GM23338 (cell line): ENCODE measurements around the gene FBLN2. TPM values are rescaled to one million over a fixed set of nuclear protein-coding genes. Genes with fewer than 3 reads are reported as not detected.

Source experiments
- ATAC-seq: fragments of 200-7000 bp; cut with Tn5 transposase; 3 replicates; pipeline ENCODE4 v1.9.1; 2020
- DNase-seq: peaks from one replicate; pipeline ENCODE4 v3.0.0-alpha.2; 2015; ENCODE audit warnings: low spot score
- H2AFZ ChIP-seq: fragments of 200-600 bp; sonication (generic); 2 replicates; pipeline ENCODE4 v1.8.0; 2016; ENCODE audit warnings: antibody characterized with exemption, mild to moderate bottlenecking, moderate library complexity
- H3F3A ChIP-seq: fragments of 200-600 bp; sonication (generic); replicated peaks from 2 replicates; pipeline ENCODE4 v1.8.0; 2017; ENCODE audit warnings: antibody characterized with exemption, mixed run types, low read depth
- H3K27ac ChIP-seq: fragments of 200-600 bp; sonication (generic); 2 replicates; pipeline ENCODE4 v1.6.1; 2016; ENCODE audit warnings: low read depth
- H3K27me3 ChIP-seq: fragments of 200-600 bp; sonication (generic); 2 replicates; pipeline ENCODE4 v1.8.0; 2016; ENCODE audit warnings: mild to moderate bottlenecking, mixed run types, moderate library complexity; ENCODE audit not compliant: insufficient read depth
- H3K36me3 ChIP-seq: fragments of 200-600 bp; sonication (generic); 2 replicates; pipeline ENCODE4 v1.8.0; 2016; ENCODE audit warnings: mild to moderate bottlenecking; ENCODE audit not compliant: insufficient read depth
- H3K4me1 ChIP-seq: fragments of 200-600 bp; sonication (generic); 2 replicates; pipeline ENCODE4 v1.8.0; 2016; ENCODE audit warnings: mild to moderate bottlenecking, moderate library complexity; ENCODE audit not compliant: insufficient read depth
- H3K4me2 ChIP-seq: fragments of 200-600 bp; sonication (generic); 2 replicates; pipeline ENCODE4 v1.7.1; 2017; ENCODE audit warnings: mixed run types
- H3K4me3 ChIP-seq: fragments of 200-600 bp; sonication (generic); 2 replicates; pipeline ENCODE4 v1.6.1; 2016; ENCODE audit warnings: mixed run types
- H3K79me2 ChIP-seq: fragments of 200-600 bp; sonication (generic); replicated peaks from 2 replicates; pipeline ENCODE4 v1.8.0; 2017; ENCODE audit warnings: mild to moderate bottlenecking; ENCODE audit not compliant: insufficient read depth
- H3K9me2 ChIP-seq: fragments of 200-600 bp; sonication (generic); 2 replicates; pipeline ENCODE4 v1.8.0; 2017; ENCODE audit not compliant: insufficient read depth
- H4K20me1 ChIP-seq: fragments of 200-600 bp; sonication (generic); replicated peaks from 2 replicates; pipeline ENCODE4 v1.8.0; 2017; ENCODE audit warnings: mild to moderate bottlenecking; ENCODE audit not compliant: insufficient read depth
- H3K27ac Mint-ChIP-seq: 2 replicates; pipeline ENCODE4 v1.8.0; 2020; ENCODE audit warnings: inconsistent platforms, mild to moderate bottlenecking, moderate library complexity, mixed read lengths
- H3K27me3 Mint-ChIP-seq: 3 replicates; pipeline ENCODE4 v1.8.0; 2022; ENCODE audit warnings: low read depth, mild to moderate bottlenecking, moderate library complexity, mixed read lengths, inconsistent platforms; ENCODE audit not compliant: insufficient read depth, poor library complexity
- H3K36me3 Mint-ChIP-seq: 3 replicates; pipeline ENCODE4 v1.8.0; 2021; ENCODE audit warnings: low read depth, mild to moderate bottlenecking, inconsistent platforms, moderate library complexity, mixed read lengths
- H3K4me1 Mint-ChIP-seq: 3 replicates; pipeline ENCODE4 v1.8.0; 2020; ENCODE audit warnings: mild to moderate bottlenecking, inconsistent platforms, mixed read lengths
- H3K4me3 Mint-ChIP-seq: 3 replicates; pipeline ENCODE4 v1.8.0; 2021; ENCODE audit warnings: moderate library complexity, mild to moderate bottlenecking, inconsistent platforms, mixed read lengths
- H3K9me3 Mint-ChIP-seq: 3 replicates; pipeline ENCODE4 v1.8.0; 2020; ENCODE audit warnings: moderate library complexity, mild to moderate bottlenecking, inconsistent platforms, mixed read lengths
- CREB1 ChIP-seq: fragments of 250-450 bp; sonication (Bioruptor Pico); IDR thresholded peaks from 2 replicates; pipeline ENCODE4 v1.5.0; 2020; ENCODE audit warnings: low read depth, mild to moderate bottlenecking, moderate library complexity
- POLR2AphosphoS5 ChIP-seq: IDR thresholded peaks from 2 replicates; pipeline ENCODE4 v1.6.1; 2016; ENCODE audit warnings: antibody characterized with exemption, low read depth
- ZNF114 ChIP-seq: fragments of 250-450 bp; sonication (Bioruptor Pico); IDR thresholded peaks from 2 replicates; pipeline ENCODE4 v1.5.0; 2020; ENCODE audit warnings: mild to moderate bottlenecking, moderate library complexity
- ZNF331 ChIP-seq: fragments of 250-450 bp; sonication (Bioruptor Pico); IDR thresholded peaks from 2 replicates; pipeline ENCODE4 v1.5.0; 2020; ENCODE audit warnings: low read depth, mild to moderate bottlenecking, moderate library complexity
- polyA plus RNA-seq: library from polyadenylated mRNA; unstranded; fragments of >200 nt; fragmentation: Nextera tagmentation; extraction: Ambion mirVana; gene quantifications from 2 replicates; pipeline ENCODE4 v1.2.1, GENCODE V29; 2016
- total RNA-seq: library from RNA; depleted of rRNA; stranded (reverse); fragments of >200 nt; shearing (Covaris generic); gene quantifications from 2 replicates; pipeline ENCODE4 v1.2.3, GENCODE V29; 2014
- TF ChIP-seq, protein P1 (sequence below): fragments of 250-450 bp; sonication (Bioruptor Pico); IDR thresholded peaks from 2 replicates; pipeline ENCODE4 v1.5.0; 2020; ENCODE audit warnings: mild to moderate bottlenecking, moderate library complexity
- TF ChIP-seq, protein P2 (sequence below): IDR thresholded peaks from 2 replicates; pipeline ENCODE4 v1.6.1; 2016; ENCODE audit warnings: antibody characterized with exemption

The FBLN2 gene
- total and polyA plus RNA-seq, 2 experiments from 2014 or later: 18.8 to 26.8 TPM

DNA sequence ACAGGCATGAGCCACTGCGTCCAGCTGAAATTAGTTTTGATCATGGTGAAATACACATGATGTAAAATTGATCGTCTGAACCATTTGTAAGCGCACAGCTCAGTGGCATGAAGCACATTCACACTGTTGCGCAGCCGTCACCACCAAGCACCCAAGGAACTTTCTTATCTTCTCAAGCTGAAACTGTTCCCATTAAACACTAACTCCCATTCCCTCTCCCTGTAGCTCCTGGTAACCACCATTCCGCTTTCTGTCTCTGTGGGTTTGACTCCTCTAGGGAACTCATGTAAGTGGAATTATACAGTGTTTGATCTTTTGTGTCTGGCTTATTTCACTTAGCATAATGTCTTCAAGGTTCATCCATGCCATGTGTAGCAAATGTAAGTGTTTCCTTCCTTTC, 62.3 kb downstream of the FBLN2 start:
- Mint-ChIP-seq H3K4me3 (no peak overlapping the region), H3K36me3 (peaks cover 8% of the 10 kb centered on the region; the same call in 2 of the 3 replicates), H3K9me3 (no peaks in the 10 kb centered on the region), H3K27ac (no peak overlapping the region), H3K27me3 (peaks cover 1% of the 10 kb centered on the region), H3K4me1 (no peaks in the 10 kb centered on the region; the same call in 2 of the 3 replicates)
- no peak overlapping the region for H3K4me2 ChIP-seq
- ATAC-seq (no peak), DNase-seq (no peak)
- 0 out of 2 replicates have a peak, but pooled peaks cover 9% of the 10 kb centered on the region for H3K9me2 ChIP-seq
- H3K4me1 ChIP-seq: no peaks in the 10 kb centered on the region
- no peaks in the 10 kb centered on the region for H3K36me3 ChIP-seq
- TF ChIP-seq, protein P1, sequence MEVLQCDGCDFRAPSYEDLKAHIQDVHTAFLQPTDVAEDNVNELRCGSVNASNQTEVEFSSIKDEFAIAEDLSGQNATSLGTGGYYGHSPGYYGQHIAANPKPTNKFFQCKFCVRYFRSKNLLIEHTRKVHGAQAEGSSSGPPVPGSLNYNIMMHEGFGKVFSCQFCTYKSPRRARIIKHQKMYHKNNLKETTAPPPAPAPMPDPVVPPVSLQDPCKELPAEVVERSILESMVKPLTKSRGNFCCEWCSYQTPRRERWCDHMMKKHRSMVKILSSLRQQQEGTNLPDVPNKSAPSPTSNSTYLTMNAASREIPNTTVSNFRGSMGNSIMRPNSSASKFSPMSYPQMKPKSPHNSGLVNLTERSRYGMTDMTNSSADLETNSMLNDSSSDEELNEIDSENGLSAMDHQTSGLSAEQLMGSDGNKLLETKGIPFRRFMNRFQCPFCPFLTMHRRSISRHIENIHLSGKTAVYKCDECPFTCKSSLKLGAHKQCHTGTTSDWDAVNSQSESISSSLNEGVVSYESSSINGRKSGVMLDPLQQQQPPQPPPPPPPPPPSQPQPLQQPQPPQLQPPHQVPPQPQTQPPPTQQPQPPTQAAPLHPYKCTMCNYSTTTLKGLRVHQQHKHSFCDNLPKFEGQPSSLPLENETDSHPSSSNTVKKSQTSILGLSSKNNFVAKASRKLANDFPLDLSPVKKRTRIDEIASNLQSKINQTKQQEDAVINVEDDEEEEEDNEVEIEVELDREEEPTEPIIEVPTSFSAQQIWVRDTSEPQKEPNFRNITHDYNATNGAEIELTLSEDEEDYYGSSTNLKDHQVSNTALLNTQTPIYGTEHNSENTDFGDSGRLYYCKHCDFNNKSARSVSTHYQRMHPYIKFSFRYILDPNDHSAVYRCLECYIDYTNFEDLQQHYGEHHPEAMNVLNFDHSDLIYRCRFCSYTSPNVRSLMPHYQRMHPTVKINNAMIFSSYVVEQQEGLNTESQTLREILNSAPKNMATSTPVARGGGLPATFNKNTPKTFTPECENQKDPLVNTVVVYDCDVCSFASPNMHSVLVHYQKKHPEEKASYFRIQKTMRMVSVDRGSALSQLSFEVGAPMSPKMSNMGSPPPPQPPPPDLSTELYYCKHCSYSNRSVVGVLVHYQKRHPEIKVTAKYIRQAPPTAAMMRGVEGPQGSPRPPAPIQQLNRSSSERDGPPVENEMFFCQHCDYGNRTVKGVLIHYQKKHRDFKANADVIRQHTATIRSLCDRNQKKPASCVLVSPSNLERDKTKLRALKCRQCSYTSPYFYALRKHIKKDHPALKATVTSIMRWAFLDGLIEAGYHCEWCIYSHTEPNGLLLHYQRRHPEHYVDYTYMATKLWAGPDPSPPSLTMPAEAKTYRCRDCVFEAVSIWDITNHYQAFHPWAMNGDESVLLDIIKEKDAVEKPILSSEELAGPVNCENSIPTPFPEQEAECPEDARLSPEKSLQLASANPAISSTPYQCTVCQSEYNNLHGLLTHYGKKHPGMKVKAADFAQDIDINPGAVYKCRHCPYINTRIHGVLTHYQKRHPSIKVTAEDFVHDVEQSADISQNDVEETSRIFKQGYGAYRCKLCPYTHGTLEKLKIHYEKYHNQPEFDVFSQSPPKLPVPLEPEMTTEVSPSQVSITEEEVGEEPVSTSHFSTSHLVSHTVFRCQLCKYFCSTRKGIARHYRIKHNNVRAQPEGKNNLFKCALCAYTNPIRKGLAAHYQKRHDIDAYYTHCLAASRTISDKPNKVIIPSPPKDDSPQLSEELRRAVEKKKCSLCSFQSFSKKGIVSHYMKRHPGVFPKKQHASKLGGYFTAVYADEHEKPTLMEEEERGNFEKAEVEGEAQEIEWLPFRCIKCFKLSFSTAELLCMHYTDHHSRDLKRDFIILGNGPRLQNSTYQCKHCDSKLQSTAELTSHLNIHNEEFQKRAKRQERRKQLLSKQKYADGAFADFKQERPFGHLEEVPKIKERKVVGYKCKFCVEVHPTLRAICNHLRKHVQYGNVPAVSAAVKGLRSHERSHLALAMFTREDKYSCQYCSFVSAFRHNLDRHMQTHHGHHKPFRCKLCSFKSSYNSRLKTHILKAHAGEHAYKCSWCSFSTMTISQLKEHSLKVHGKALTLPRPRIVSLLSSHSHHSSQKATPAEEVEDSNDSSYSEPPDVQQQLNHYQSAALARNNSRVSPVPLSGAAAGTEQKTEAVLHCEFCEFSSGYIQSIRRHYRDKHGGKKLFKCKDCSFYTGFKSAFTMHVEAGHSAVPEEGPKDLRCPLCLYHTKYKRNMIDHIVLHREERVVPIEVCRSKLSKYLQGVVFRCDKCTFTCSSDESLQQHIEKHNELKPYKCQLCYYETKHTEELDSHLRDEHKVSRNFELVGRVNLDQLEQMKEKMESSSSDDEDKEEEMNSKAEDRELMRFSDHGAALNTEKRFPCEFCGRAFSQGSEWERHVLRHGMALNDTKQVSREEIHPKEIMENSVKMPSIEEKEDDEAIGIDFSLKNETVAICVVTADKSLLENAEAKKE (CRISPR knock-in tag): no peak
- H3F3A ChIP-seq: no peaks in the 10 kb centered on the region
- no peak overlapping the region for H3K4me3 ChIP-seq
- H3K79me2 ChIP-seq: no peaks in the 10 kb centered on the region
- H2AFZ ChIP-seq: no peak overlapping the region
- no peak overlapping the region for H3K27ac ChIP-seq
- H3K27me3 ChIP-seq: no peaks in the 10 kb centered on the region
- no peaks in the 10 kb centered on the region for H4K20me1 ChIP-seq

DNA sequence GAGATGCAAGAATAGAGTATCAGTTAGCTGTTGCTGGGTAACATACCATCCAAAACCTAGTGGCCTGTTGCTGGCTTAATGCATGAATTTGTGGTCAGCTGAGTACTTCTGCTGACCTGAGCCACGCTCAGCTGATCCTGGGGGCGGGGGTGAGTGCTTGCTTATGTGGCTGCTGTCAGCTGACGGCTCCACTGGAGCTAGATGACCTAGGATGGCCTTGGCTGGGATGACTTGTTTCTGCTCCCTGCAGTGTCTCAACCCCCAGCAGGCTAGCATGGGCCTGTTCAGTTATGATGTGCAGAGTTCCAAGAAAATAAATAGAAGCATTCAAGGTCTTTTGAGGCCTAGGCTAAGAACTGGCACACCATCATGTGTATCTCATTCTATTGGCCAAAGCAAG, 63.9 kb downstream of the FBLN2 start:
- Histone ChIP-seq H4K20me1 (no peaks in the 10 kb centered on the region), H2AFZ (no peak overlapping the region), H3F3A (no peaks in the 10 kb centered on the region), H3K4me3 (no peak overlapping the region), H3K4me1 (no peaks in the 10 kb centered on the region), H3K36me3 (no peaks in the 10 kb centered on the region), H3K9me2 (0 out of 2 replicates have a peak, but pooled peaks cover 9% of the 10 kb centered on the region), H3K27ac (no peak overlapping the region), H3K4me2 (no peak overlapping the region), H3K79me2 (no peaks in the 10 kb centered on the region), H3K27me3 (no peaks in the 10 kb centered on the region)
- TF ChIP-seq POLR2AphosphoS5 (no peak), ZNF331 (CRISPR knock-in tag) (no peak), ZNF114 (CRISPR knock-in tag) (no peak), CREB1 (CRISPR knock-in tag) (no peak)
- TF ChIP-seq, protein P2, sequence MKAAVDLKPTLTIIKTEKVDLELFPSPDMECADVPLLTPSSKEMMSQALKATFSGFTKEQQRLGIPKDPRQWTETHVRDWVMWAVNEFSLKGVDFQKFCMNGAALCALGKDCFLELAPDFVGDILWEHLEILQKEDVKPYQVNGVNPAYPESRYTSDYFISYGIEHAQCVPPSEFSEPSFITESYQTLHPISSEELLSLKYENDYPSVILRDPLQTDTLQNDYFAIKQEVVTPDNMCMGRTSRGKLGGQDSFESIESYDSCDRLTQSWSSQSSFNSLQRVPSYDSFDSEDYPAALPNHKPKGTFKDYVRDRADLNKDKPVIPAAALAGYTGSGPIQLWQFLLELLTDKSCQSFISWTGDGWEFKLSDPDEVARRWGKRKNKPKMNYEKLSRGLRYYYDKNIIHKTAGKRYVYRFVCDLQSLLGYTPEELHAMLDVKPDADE: no peak
- Mint-ChIP-seq H3K4me3 (no peak overlapping the region), H3K27me3 (peaks cover 1% of the 10 kb centered on the region), H3K4me1 (no peaks in the 10 kb centered on the region), H3K36me3 (peaks cover 8% of the 10 kb centered on the region), H3K27ac (no peak overlapping the region), H3K9me3 (no peaks in the 10 kb centered on the region)
- DNase-seq: no peak
- ATAC-seq: no peak
